ENCODE data around the gene PIM2.

DNA sequence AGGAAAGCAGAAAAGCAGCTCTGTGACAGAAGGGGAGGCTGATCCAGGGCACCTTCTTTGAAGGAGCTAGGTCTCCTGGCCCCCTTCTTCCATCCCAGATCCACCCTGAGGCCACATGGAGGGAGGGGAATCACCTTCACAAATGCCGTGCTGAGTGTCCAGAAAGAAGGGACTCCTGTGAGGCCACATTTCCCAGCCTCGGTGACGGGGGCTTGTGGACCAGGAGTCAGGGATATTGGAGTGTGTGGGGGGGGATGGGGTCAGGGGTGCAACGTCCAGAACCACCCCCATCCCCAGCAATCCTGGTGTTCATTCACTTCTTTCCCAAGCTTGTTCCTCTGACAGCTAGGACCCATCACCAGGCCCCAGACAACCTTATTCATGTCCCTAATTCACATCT lies 25.9 kb downstream of the PIM2 start:
- no peak for TF ChIP-seq TAF1 (IDR thresholded peaks at IDR 0.05; ENCODE audit: borderline replicate concordance, low read depth, low read length)
- TF ChIP-seq POLR2A (IDR thresholded peaks at IDR 0.05; ENCODE audit: low read depth, low read length): no peak
